ENCODE results near the gene KRT40.

DNA sequence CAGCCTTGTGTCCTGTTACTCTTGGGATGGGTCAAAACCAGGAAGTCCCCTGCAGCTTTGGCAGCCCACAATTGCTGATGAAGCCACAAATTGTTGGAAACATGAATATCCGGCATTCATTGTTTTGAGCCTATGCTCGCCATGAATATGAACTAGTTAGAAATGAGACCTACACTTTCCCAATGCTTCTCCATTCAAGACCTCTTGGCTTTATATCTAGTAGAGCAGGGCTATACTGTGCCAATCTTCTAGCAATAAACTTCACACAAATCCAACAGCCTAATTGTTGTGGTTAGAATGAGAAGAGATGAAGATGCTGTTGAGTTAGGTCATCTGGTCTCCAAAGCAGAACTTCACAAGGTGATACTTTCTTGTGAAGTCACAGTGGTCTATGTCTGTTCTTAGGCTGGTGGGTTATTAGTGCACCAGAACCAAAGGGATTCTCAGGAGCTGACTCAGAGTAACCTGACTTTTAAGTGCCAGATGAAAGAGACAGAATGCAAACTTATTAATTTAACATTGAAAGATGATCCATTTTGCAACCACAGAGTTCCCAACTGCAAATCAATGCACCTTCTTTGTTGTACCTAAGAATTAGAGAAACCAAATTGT lies 33.0 kb downstream of the KRT40 start:
- TF ChIP-seq, protein P1, sequence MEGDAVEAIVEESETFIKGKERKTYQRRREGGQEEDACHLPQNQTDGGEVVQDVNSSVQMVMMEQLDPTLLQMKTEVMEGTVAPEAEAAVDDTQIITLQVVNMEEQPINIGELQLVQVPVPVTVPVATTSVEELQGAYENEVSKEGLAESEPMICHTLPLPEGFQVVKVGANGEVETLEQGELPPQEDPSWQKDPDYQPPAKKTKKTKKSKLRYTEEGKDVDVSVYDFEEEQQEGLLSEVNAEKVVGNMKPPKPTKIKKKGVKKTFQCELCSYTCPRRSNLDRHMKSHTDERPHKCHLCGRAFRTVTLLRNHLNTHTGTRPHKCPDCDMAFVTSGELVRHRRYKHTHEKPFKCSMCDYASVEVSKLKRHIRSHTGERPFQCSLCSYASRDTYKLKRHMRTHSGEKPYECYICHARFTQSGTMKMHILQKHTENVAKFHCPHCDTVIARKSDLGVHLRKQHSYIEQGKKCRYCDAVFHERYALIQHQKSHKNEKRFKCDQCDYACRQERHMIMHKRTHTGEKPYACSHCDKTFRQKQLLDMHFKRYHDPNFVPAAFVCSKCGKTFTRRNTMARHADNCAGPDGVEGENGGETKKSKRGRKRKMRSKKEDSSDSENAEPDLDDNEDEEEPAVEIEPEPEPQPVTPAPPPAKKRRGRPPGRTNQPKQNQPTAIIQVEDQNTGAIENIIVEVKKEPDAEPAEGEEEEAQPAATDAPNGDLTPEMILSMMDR (IDR thresholded peaks at IDR 0.05 in 4 of 5, conservative IDR thresholded peaks at IDR 0.05 in 1 of 5), result no peak
- TF ChIP-seq POLR2A (IDR thresholded peaks at IDR 0.05), result no peak

Data from gastrocnemius medialis (tissue), 4 donors.